GM19025 (cell line): ENCODE measurements around the gene PJA1.

ENCODE experiments used
- ATAC-seq: cut with Tn5 transposase; IDR thresholded peaks from one replicate; pipeline ENCODE4 v1.9.1; 2021; ENCODE audit warnings: mild to moderate bottlenecking, low read depth, moderate library complexity; ENCODE audit not compliant: unreplicated experiment

PJA1 gene

GRCh38 chrX:69165087-69165651 lies at the start of gene PJA1:
Gene PJA1, minus strand, starts transcription at chrX:69165453. Its CDS starts 2,380 bp downstream, at chrX:69163073.
- peak; percentile 97 for ATAC-seq

- no peak for ATAC-seq
These were observed 49.2 kb upstream of the PJA1 start for GRCh38 chrX:69214463-69214862.

- ATAC-seq = no peak
These were observed 46.4 kb upstream of the PJA1 start for GRCh38 chrX:69211701-69212100.

- no peak for ATAC-seq
These were observed 45.3 kb upstream of the PJA1 start for GRCh38 chrX:69210581-69210980.

- ATAC-seq = no peak
These were observed 42.0 kb upstream of the PJA1 start for GRCh38 chrX:69207216-69207615.

- no peak for ATAC-seq
These were observed 38.4 kb upstream of the PJA1 start for GRCh38 chrX:69203638-69204037.

GRCh38 chrX:69197690-69198089 lies 32.4 kb upstream of the PJA1 start:
- no peak for ATAC-seq

GRCh38 chrX:69196666-69197065 lies 31.4 kb upstream of the PJA1 start:
- no peak for ATAC-seq

GRCh38 chrX:69195810-69196209 lies 30.6 kb upstream of the PJA1 start:
- ATAC-seq = no peak

GRCh38 chrX:69195192-69195591 lies 29.9 kb upstream of the PJA1 start:
- no peak for ATAC-seq

- ATAC-seq = no peak
These were observed 27.4 kb upstream of the PJA1 start for GRCh38 chrX:69192603-69193002.

GRCh38 chrX:69189576-69190371 lies 24.5 kb upstream of the PJA1 start:
- no peak for ATAC-seq

- no peak for ATAC-seq
These were observed 21.4 kb upstream of the PJA1 start for GRCh38 chrX:69186651-69187050.

- ATAC-seq = no peak
These were observed 20.6 kb upstream of the PJA1 start for GRCh38 chrX:69185886-69186285.

- ATAC-seq = no peak
These were observed 19.9 kb upstream of the PJA1 start for GRCh38 chrX:69185141-69185540.

GRCh38 chrX:69182818-69183380 lies 17.6 kb upstream of the PJA1 start:
- ATAC-seq = no peak

GRCh38 chrX:69179380-69179911 lies 14.2 kb upstream of the PJA1 start:
- no peak for ATAC-seq

- no peak for ATAC-seq
These were observed 13.3 kb upstream of the PJA1 start for GRCh38 chrX:69178592-69178991.

- no peak for ATAC-seq
These were observed 12.4 kb upstream of the PJA1 start for GRCh38 chrX:69177511-69178162.

- no peak for ATAC-seq
These were observed 10.8 kb upstream of the PJA1 start for GRCh38 chrX:69176053-69176452.

- ATAC-seq = no peak
These were observed 8.7 kb upstream of the PJA1 start for GRCh38 chrX:69173906-69174305.
